ENCODE results near the gene SAMD5. TPM values are rescaled to one million over a fixed set of nuclear protein-coding genes. Genes with fewer than 3 reads are reported as not detected.

Gene SAMD5
- total RNA-seq, 2 experiments from 2014 or later: 0.18 TPM; not detected in 1

DNA sequence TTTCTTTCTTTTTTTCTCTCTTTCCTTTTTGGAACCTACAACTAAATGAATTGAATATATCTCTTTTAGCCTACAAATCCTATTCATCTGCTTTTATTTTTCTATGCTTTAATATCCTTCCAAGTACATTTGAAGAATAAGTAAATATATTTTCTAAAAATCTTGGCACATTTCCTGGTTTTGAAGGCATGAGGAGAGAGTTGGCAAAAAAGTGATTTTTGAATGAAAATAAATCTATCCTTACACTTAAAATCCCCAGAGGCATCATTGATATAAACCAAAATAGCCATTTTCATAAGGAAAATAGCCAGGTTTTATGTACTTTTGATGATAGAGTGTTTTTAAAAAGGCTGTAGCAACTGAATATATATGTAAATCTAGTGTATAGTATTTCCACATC, 69.0 kb downstream of the SAMD5 start:
- intact Hi-C loops (cut with DNase I, micrococcal nuclease): no loop called here
- ChIA-PET CTCF (no interaction called here), POLR2A (no interaction called here)
- H3K27me3 Mint-ChIP-seq: peaks cover 7% of the 10 kb centered on the region
- H3K27ac Mint-ChIP-seq: no peak overlapping the region
- ATAC-seq: no peak
- H3K4me3 Mint-ChIP-seq: no peak overlapping the region
- H3K36me3 Mint-ChIP-seq (ENCODE audit: low read depth): no peaks in the 10 kb centered on the region
- H3K4me1 Mint-ChIP-seq: no peaks in the 10 kb centered on the region
- peaks cover 7% of the 10 kb centered on the region for H3K9me3 Mint-ChIP-seq (ENCODE audit: low read depth)
- no peak for DNase-seq

DNA sequence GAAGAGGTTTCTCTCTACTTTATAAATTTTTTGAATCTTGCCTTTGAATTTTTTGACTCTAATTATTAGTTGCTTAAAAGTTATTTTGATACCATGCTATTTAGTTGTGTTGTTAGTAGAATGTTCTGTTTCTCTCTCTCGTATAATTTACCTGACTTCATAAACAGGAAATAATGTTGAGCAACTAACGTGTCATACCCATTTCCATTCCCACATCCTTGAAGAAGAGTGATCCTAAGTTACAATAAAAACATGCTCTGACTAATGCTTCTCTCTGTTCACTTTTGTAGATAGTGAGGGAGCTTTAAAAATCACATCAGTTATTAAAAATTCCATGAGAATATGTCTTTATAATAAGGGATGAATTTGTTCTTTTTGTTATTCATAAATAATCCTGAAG, 69.7 kb downstream of the SAMD5 start:
- Mint-ChIP-seq H3K4me3 (no peak overlapping the region), H3K27me3 (peaks cover 7% of the 10 kb centered on the region), H3K4me1 (no peaks in the 10 kb centered on the region), H3K36me3 (ENCODE audit: low read depth) (no peaks in the 10 kb centered on the region), H3K9me3 (ENCODE audit: low read depth) (peaks cover 7% of the 10 kb centered on the region), H3K27ac (no peak overlapping the region)
- ChIA-PET CTCF (no interaction called here), POLR2A (no interaction called here)
- no peak for DNase-seq
- ATAC-seq: no peak
- intact Hi-C loops (cut with DNase I, micrococcal nuclease): no loop called here

DNA sequence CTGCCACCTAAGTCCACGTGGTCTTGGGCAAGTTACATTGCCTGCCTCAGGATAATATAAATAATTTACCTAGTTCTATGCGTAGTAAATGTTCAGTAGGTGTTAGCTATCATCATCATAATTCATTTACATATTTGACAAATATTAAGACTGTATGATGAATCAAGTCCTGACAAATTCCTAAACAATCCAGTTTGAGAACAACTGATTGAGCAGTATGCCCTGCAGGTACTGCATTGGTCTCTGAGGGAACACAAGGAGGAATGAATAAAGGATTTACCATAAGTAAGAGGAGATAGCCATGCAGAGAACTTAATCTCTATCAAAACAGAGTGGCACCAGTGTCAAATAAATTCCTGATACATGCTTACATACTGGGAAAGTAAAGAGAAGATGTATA, 70.4 kb downstream of the SAMD5 start:
- H3K4me1 Mint-ChIP-seq: no peaks in the 10 kb centered on the region
- DNase-seq (no peak), ATAC-seq (no peak)
- H3K27ac Mint-ChIP-seq: no peak overlapping the region
- CTCF ChIA-PET: no interaction called here
- H3K9me3 Mint-ChIP-seq (ENCODE audit: low read depth): peaks cover 7% of the 10 kb centered on the region
- H3K4me3 Mint-ChIP-seq: no peak overlapping the region
- peaks cover 7% of the 10 kb centered on the region for H3K27me3 Mint-ChIP-seq
- intact Hi-C loops (cut with DNase I, micrococcal nuclease): no loop called here
- no peaks in the 10 kb centered on the region for H3K36me3 Mint-ChIP-seq (ENCODE audit: low read depth)
- POLR2A ChIA-PET: no interaction called here

GRCh38 chr6:147579667-147580066, 71.2 kb downstream of the SAMD5 start:
- no peaks in the 10 kb centered on the region for H3K4me1 Mint-ChIP-seq
- H3K4me3 Mint-ChIP-seq: no peak overlapping the region
- ChIA-PET POLR2A (no interaction called here), CTCF (no interaction called here)
- intact Hi-C loops (cut with DNase I, micrococcal nuclease): no loop called here
- DNase-seq (no peak), ATAC-seq (no peak)
- H3K27ac Mint-ChIP-seq: no peak overlapping the region
- peaks cover 7% of the 10 kb centered on the region for H3K9me3 Mint-ChIP-seq (ENCODE audit: low read depth)
- H3K27me3 Mint-ChIP-seq: peaks cover 7% of the 10 kb centered on the region
- no peaks in the 10 kb centered on the region for H3K36me3 Mint-ChIP-seq (ENCODE audit: low read depth)

- H3K27me3 Mint-ChIP-seq: peaks cover 7% of the 10 kb centered on the region
- H3K4me3 Mint-ChIP-seq: no peak overlapping the region
- ChIA-PET CTCF (no interaction called here), POLR2A (no interaction called here)
- H3K27ac Mint-ChIP-seq: no peak overlapping the region
- DNase-seq (no peak), ATAC-seq (no peak)
- H3K4me1 Mint-ChIP-seq: no peaks in the 10 kb centered on the region
- H3K36me3 Mint-ChIP-seq (ENCODE audit: low read depth): no peaks in the 10 kb centered on the region
- H3K9me3 Mint-ChIP-seq (ENCODE audit: low read depth): peaks cover 7% of the 10 kb centered on the region
- intact Hi-C loops (cut with DNase I, micrococcal nuclease): no loop called here
Measured at GRCh38 chr6:147582991-147583390, 74.5 kb downstream of the SAMD5 start.

DNA sequence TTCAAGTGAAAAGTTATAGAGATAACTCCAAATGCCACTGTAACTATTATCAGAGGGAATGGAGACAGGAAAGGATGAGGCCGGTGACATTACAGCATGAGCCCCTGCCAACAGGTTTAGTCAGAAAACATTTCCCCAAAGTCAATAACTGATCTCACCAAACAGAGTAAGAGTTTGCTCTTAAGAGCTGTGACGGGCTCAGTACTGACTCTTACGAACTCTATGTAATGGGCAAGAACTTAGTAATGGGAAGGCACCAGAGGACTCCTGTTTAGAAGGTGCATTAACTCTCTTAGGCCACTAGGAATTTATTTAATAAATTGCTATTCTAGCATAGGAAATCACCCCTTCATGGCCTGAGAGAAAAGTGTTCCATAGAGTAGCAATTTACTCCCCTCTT, 76.8 kb downstream of the SAMD5 start:
- no peak for DNase-seq
- intact Hi-C loops (cut with DNase I, micrococcal nuclease): no loop called here
- ChIA-PET CTCF (no interaction called here), POLR2A (no interaction called here)
- Mint-ChIP-seq H3K27me3 (peaks cover 3% of the 10 kb centered on the region), H3K4me3 (no peak overlapping the region), H3K9me3 (ENCODE audit: low read depth) (no peaks in the 10 kb centered on the region), H3K36me3 (ENCODE audit: low read depth) (no peaks in the 10 kb centered on the region), H3K27ac (no peak overlapping the region), H3K4me1 (no peaks in the 10 kb centered on the region)
- ATAC-seq: no peak

DNA sequence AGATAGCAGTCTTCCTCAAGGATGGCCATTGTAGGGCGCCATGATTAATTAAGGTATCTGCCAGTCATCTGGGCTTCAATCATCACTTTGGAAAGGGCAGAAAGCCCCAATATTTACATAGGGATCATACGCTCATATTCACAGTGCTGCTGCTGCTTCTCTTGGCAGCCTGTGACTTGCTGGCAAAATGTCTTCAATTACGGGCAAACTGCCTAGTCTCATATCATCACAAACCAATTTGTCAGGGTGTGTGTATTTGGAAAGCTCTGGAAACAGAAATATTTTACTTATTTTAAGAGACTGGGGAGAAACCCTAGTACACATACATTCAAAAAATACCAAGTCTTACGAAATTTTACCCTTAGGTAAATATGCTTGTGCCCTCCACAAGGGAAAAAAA, 77.6 kb downstream of the SAMD5 start:
- ChIA-PET CTCF (no interaction called here), POLR2A (no interaction called here)
- ATAC-seq: no peak
- H3K27ac Mint-ChIP-seq: no peak overlapping the region
- peaks cover 3% of the 10 kb centered on the region for H3K27me3 Mint-ChIP-seq
- H3K36me3 Mint-ChIP-seq (ENCODE audit: low read depth): no peaks in the 10 kb centered on the region
- no peak for DNase-seq
- no peaks in the 10 kb centered on the region for H3K4me1 Mint-ChIP-seq
- H3K4me3 Mint-ChIP-seq: no peak overlapping the region
- no peaks in the 10 kb centered on the region for H3K9me3 Mint-ChIP-seq (ENCODE audit: low read depth)
- intact Hi-C loops (cut with DNase I, micrococcal nuclease): no loop called here

GRCh38 chr6:147587907-147588306, 79.4 kb downstream of the SAMD5 start:
- intact Hi-C loops (cut with DNase I, micrococcal nuclease): no loop called here
- no peak for DNase-seq
- H3K4me3 Mint-ChIP-seq: no peak overlapping the region
- POLR2A ChIA-PET: no interaction called here
- no peaks in the 10 kb centered on the region for H3K36me3 Mint-ChIP-seq (ENCODE audit: low read depth)
- no peaks in the 10 kb centered on the region for H3K9me3 Mint-ChIP-seq (ENCODE audit: low read depth)
- H3K27me3 Mint-ChIP-seq: no peaks in the 10 kb centered on the region
- CTCF ChIA-PET: no interaction called here
- no peaks in the 10 kb centered on the region for H3K4me1 Mint-ChIP-seq
- ATAC-seq: no peak
- H3K27ac Mint-ChIP-seq: no peak overlapping the region

GRCh38 chr6:147588469-147588868, 80.0 kb downstream of the SAMD5 start:
- Mint-ChIP-seq H3K4me3 (no peak overlapping the region), H3K36me3 (ENCODE audit: low read depth) (no peaks in the 10 kb centered on the region), H3K9me3 (ENCODE audit: low read depth) (no peaks in the 10 kb centered on the region), H3K4me1 (no peaks in the 10 kb centered on the region), H3K27ac (no peak overlapping the region), H3K27me3 (no peaks in the 10 kb centered on the region)
- intact Hi-C loops (cut with DNase I, micrococcal nuclease): no loop called here
- POLR2A ChIA-PET: no interaction called here
- CTCF ChIA-PET: no interaction called here
- no peak for ATAC-seq
- DNase-seq: no peak

DNA sequence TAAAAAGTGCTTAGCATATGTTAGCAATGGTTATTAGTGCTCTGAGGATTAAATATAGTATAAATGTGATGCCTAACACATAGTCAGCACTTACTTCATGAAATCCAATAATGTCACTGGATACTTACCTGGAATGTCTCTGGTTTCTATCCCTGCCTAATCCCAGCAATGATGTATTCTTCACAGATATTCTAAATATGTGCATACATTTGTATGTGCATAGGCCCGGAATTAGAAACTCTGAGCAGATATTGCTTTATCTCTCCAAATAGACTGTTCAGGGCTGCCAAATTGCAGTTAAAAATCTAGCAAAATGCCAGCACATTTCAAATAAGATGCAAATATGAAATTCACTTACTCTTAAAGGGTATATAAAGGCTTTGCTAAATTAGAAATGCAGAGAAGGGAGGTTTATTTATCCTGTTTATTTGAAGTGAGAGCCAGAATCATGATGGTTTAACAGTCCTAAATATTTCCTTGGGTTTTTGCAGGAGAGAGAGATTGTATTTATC, 81.3 kb downstream of the SAMD5 start:
- Mint-ChIP-seq H3K36me3 (ENCODE audit: low read depth) (no peaks in the 10 kb centered on the region), H3K9me3 (ENCODE audit: low read depth) (no peaks in the 10 kb centered on the region), H3K27me3 (no peaks in the 10 kb centered on the region), H3K27ac (no peak overlapping the region), H3K4me3 (no peak overlapping the region), H3K4me1 (no peaks in the 10 kb centered on the region)
- ATAC-seq: no peak
- ChIA-PET CTCF (no interaction called here), POLR2A (no interaction called here)
- DNase-seq: no peak
- intact Hi-C loops (cut with DNase I, micrococcal nuclease): no loop called here

DNA sequence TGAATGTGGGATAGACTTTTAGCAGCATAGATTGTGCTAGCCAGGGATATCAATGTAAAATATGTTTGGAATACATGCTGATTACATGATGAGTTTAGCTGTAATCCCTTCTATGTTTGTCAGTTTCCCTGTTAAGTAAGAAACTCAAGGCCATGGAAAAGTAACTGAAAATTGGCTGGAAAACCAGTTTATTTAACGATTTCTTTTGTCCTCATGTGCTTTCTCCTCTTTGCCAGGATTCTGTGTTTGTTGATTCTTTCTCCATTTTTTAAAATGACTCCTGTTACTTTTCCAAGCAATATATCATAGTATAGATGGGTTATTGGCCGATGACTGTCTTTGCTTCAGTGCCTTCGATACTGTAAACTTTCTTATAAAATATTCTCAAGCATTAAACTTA, 87.5 kb downstream of the SAMD5 start:
- no peaks in the 10 kb centered on the region for H3K36me3 Mint-ChIP-seq (ENCODE audit: low read depth)
- peaks cover 8% of the 10 kb centered on the region for H3K27me3 Mint-ChIP-seq
- no peak for DNase-seq
- ATAC-seq: no peak
- no peaks in the 10 kb centered on the region for H3K9me3 Mint-ChIP-seq (ENCODE audit: low read depth)
- no peaks in the 10 kb centered on the region for H3K4me1 Mint-ChIP-seq
- intact Hi-C loops (cut with DNase I, micrococcal nuclease): no loop called here
- ChIA-PET CTCF (no interaction called here), POLR2A (no interaction called here)
- no peak overlapping the region for H3K27ac Mint-ChIP-seq
- no peak overlapping the region for H3K4me3 Mint-ChIP-seq

DNA sequence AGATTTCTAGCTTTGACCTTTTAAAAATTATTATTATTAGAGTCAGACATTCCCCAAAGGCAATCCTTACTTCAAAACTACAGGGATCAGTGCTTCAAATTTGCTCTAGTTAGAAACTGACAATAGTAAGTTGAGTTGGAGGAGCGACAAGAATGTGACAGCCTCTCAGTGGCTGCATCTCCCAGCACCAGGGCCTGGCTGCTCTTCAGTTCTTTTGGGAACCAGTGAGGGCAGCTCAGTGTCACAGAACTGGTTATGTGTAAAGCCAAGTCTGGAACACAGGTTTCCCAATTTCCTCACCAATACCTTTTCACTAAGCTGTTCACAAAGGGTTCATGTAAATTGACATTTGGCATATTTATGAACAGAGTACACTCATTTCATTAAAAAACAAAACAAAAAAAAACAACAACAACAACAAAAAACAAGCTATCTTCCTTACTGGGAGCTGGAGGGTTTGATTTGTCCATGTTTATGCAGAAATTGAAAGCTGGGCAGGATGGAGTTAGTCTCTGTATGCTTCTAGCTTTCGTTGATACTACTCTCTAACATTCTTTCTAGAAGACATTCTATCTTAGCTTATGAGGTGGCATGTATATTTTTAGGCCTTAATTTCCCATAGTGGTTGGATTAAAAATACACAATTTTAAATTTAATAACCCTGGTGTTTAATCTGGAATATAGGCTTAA, 95.0 kb downstream of the SAMD5 start:
- CTCF ChIA-PET: no interaction called here
- Mint-ChIP-seq H3K4me1 (no peaks in the 10 kb centered on the region), H3K27ac (no peak overlapping the region), H3K36me3 (ENCODE audit: low read depth) (no peaks in the 10 kb centered on the region), H3K9me3 (ENCODE audit: low read depth) (no peaks in the 10 kb centered on the region), H3K4me3 (no peak overlapping the region), H3K27me3 (peaks cover 7% of the 10 kb centered on the region)
- intact Hi-C loops (cut with DNase I, micrococcal nuclease): no loop called here
- ATAC-seq (no peak), DNase-seq (no peak)
- POLR2A ChIA-PET: no interaction called here

- Mint-ChIP-seq H3K4me3 (no peak overlapping the region), H3K27ac (no peak overlapping the region), H3K9me3 (ENCODE audit: low read depth) (no peaks in the 10 kb centered on the region), H3K27me3 (peaks cover 4% of the 10 kb centered on the region), H3K4me1 (no peaks in the 10 kb centered on the region), H3K36me3 (ENCODE audit: low read depth) (no peaks in the 10 kb centered on the region)
- no peak for DNase-seq
- CTCF ChIA-PET: no interaction called here
- intact Hi-C loops (cut with DNase I, micrococcal nuclease): no loop called here
- no peak for ATAC-seq
- POLR2A ChIA-PET: no interaction called here
Measured at GRCh38 chr6:147604373-147604772, 95.9 kb downstream of the SAMD5 start.

Measured in activated CD4-positive, alpha-beta T cell treated with anti-CD3 and anti-CD28 coated beads for 36 hours (primary cell).